Measurements from ENCODE around the gene KHSRP.

GRCh38 chr19:6373813-6374108 lies 50.9 kb downstream of the KHSRP start:
- TF ChIP-seq CTCF (IDR thresholded peaks at IDR 0.05) (no peak), POLR2A (IDR thresholded peaks at IDR 0.05) (no peak)
